IPS-15b (cell line): ENCODE results near the gene KIRREL3.

ENCODE experiments used
- H3K27me3 ChIP-seq: one replicate; pipeline ENCODE4 v1.6.1; 2013; ENCODE audit warnings: low read length; ENCODE audit not compliant: control insufficient read depth, insufficient read depth
- H3K36me3 ChIP-seq: one replicate; pipeline ENCODE4 v1.6.1; 2013; ENCODE audit warnings: low read length; ENCODE audit not compliant: control insufficient read depth, insufficient read depth
- H3K4me1 ChIP-seq: one replicate; pipeline ENCODE4 v1.6.1; 2013; ENCODE audit warnings: mild to moderate bottlenecking, low read length; ENCODE audit not compliant: control insufficient read depth, insufficient read depth
- H3K4me3 ChIP-seq: one replicate; pipeline ENCODE4 v1.5.1; 2013; ENCODE audit warnings: low read depth, low read length
- H3K9ac ChIP-seq: one replicate; pipeline ENCODE4 v1.6.1; 2013; ENCODE audit warnings: low read depth, mild to moderate bottlenecking, low read length
- H3K9me3 ChIP-seq: one replicate; pipeline ENCODE4 v1.6.1; 2013; ENCODE audit warnings: mild to moderate bottlenecking, low read length; ENCODE audit not compliant: control insufficient read depth, insufficient read depth

Gene KIRREL3

GRCh38 chr11:126949066-126949891 lies 51.3 kb downstream of the KIRREL3 start:
- Histone ChIP-seq H3K9me3 (no peaks in the 10 kb centered on the region), H3K4me3 (no peak overlapping the region), H3K9ac (no peak overlapping the region), H3K36me3 (no peaks in the 10 kb centered on the region), H3K27me3 (no peaks in the 10 kb centered on the region), H3K4me1 (no peaks in the 10 kb centered on the region)

- Histone ChIP-seq H3K4me1 (no peaks in the 10 kb centered on the region), H3K9ac (no peak overlapping the region), H3K4me3 (no peak overlapping the region), H3K27me3 (no peaks in the 10 kb centered on the region), H3K36me3 (no peaks in the 10 kb centered on the region), H3K9me3 (no peaks in the 10 kb centered on the region)
Observed at GRCh38 chr11:126948563-126948962, 52.0 kb downstream of the KIRREL3 start.

DNA sequence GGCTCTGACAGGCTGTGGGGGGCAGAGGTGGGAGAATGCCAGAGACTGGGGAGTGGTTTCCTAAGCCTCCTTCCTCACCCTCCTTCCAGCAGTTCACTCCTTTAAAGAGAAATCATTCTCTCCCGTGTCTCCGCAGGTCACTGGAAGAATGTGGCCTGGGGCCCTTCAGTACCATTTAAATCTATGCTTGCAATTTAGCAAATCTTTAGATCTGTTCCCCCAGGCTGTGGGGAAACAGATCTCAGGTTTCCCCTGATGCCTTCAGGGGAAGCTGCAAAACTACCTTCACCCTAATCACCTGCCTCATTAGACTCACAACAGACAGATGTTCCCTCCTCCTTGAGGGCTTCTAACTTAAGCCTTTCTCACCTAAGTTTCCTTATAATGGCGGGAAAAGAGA lies 55.3 kb downstream of the KIRREL3 start:
- H3K27me3 ChIP-seq: no peaks in the 10 kb centered on the region
- no peak overlapping the region for H3K4me3 ChIP-seq
- H3K9ac ChIP-seq: no peak overlapping the region
- H3K36me3 ChIP-seq: no peaks in the 10 kb centered on the region
- H3K9me3 ChIP-seq: no peaks in the 10 kb centered on the region
- no peaks in the 10 kb centered on the region for H3K4me1 ChIP-seq

DNA sequence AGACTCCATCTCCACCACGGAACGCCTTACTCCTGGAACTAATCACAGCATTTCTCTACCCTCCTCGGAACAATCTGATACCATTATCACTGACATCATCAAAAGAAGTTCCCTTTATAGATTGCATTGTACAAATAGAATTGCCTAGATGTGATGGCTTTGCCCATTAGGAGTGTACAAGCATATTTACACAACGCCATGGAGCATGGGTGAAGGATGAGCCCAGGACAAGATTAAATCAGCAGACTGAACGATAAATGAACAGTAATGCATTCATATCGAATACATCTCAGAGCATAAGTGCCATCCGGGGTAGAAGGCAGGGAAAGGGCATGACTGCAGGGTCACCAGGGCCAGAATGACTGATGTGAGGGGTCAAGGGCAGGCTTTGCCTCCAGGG lies 57.3 kb downstream of the KIRREL3 start:
- Histone ChIP-seq H3K36me3 (no peaks in the 10 kb centered on the region), H3K4me3 (no peak overlapping the region), H3K4me1 (no peaks in the 10 kb centered on the region), H3K9ac (no peak overlapping the region), H3K9me3 (no peaks in the 10 kb centered on the region), H3K27me3 (no peaks in the 10 kb centered on the region)

GRCh38 chr11:126942146-126942545 lies 58.4 kb downstream of the KIRREL3 start:
- H3K27me3 ChIP-seq: no peaks in the 10 kb centered on the region
- H3K9me3 ChIP-seq: no peaks in the 10 kb centered on the region
- H3K9ac ChIP-seq: no peak overlapping the region

DNA sequence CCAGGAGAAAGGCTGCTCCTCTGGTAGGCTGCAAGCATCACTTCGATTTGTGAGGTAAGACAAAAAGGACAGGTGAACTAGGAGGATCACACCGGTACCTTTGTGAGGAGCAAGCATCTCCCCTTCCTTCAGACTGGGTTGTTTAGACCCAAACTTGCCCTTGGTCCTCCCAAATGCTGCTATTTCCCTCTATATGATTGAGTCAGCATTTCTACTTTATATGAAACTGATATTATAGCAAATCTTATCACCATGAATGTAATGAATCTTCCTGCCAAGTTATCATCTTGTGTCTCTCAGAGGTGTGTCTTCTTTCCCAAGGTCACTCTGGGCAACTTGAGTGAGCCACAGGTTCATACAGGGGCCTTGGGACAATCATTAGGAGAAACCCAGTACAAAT lies 61.0 kb downstream of the KIRREL3 start:
- no peaks in the 10 kb centered on the region for H3K27me3 ChIP-seq
- H3K36me3 ChIP-seq: no peaks in the 10 kb centered on the region
- no peaks in the 10 kb centered on the region for H3K4me1 ChIP-seq
- H3K9ac ChIP-seq: no peak overlapping the region
- H3K9me3 ChIP-seq: no peaks in the 10 kb centered on the region
- H3K4me3 ChIP-seq: no peak overlapping the region

More at GRCh38 chr11:126942146-126942545, 58.4 kb downstream of the KIRREL3 start:
- Histone ChIP-seq H3K36me3 (no peaks in the 10 kb centered on the region), H3K4me3 (no peak overlapping the region), H3K4me1 (no peaks in the 10 kb centered on the region)

- Histone ChIP-seq H3K36me3 (no peaks in the 10 kb centered on the region), H3K27me3 (no peaks in the 10 kb centered on the region), H3K4me1 (no peaks in the 10 kb centered on the region), H3K4me3 (no peak overlapping the region), H3K9me3 (no peaks in the 10 kb centered on the region), H3K9ac (no peak overlapping the region)
Observed at GRCh38 chr11:126938718-126939117, 61.9 kb downstream of the KIRREL3 start.

GRCh38 chr11:126930091-126930841 lies 70.3 kb downstream of the KIRREL3 start:
- H3K4me1 ChIP-seq: no peaks in the 10 kb centered on the region
- H3K9me3 ChIP-seq: no peaks in the 10 kb centered on the region
- no peak overlapping the region for H3K4me3 ChIP-seq
- H3K36me3 ChIP-seq: no peaks in the 10 kb centered on the region
- no peak overlapping the region for H3K9ac ChIP-seq
- H3K27me3 ChIP-seq: no peaks in the 10 kb centered on the region

DNA sequence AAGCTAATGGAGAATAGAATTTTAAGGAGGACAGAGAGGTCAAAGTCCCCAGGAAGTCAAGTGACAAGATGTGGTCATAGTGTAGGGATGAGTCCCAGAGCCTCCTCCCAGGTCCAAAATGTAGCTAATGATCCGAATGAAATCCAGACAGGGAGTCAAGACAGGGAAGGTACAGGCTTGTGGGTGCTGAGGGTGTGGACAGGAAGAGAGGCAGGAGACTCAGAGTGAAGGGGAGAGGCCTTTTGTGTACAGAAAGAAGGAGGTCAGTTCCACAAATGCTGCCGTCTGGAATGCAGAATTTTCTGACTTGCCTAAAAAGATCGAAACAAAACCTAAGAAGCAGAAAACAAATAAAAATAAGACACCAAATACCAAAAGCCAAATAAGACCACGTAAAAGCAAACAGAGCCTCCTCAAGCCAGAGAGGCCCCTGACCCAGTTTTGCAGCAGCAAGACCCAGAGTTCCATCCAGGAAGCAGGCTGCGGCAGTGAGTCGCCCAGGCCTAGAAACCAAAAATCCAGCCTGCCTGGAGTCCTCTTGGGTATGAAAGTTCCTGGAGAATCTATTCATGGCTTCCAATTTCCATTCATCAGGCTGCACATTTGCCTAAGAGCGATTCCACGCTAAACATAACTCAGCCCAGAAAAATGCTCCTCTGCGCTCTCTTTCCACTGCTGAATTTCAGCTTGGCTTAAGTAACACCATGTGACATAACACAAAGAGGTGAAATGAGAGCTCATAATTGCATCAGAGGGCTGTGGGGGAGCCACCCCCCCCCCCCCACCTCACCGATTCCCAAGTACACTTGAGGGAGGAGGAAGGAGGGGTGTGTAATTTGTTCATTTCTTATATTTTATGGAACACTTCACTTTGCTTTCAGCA lies 71.2 kb downstream of the KIRREL3 start:
- Histone ChIP-seq H3K9me3 (no peaks in the 10 kb centered on the region), H3K4me1 (no peaks in the 10 kb centered on the region), H3K27me3 (no peaks in the 10 kb centered on the region), H3K36me3 (no peaks in the 10 kb centered on the region), H3K4me3 (no peak overlapping the region), H3K9ac (no peak overlapping the region)

- Histone ChIP-seq H3K4me1 (no peaks in the 10 kb centered on the region), H3K4me3 (no peak overlapping the region), H3K36me3 (no peaks in the 10 kb centered on the region), H3K27me3 (no peaks in the 10 kb centered on the region), H3K9me3 (no peaks in the 10 kb centered on the region), H3K9ac (no peak overlapping the region)
Observed at GRCh38 chr11:126927623-126928022, 72.9 kb downstream of the KIRREL3 start.

DNA sequence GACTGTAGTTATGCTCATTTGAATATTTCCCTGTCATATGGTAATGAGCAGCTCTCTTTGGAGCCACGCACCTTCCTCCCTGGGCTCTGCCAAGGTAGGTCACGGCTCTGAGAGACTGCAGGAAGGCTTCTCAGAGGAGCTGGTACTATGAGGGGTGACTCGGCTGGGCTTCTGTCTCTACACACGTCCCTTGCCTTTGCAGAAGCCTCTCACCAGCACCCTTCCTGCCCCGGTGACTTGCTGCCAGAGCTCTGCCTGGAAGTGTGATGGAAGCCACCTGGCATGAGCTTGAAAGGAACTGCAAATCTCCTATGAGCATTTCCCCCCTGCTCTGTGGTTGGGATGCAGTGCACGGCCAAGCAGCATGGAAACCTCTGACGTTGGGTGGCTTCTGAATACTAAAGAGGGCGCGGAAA lies 74.2 kb downstream of the KIRREL3 start:
- Histone ChIP-seq H3K9me3 (no peaks in the 10 kb centered on the region), H3K36me3 (no peaks in the 10 kb centered on the region), H3K27me3 (no peaks in the 10 kb centered on the region), H3K4me3 (no peak overlapping the region), H3K9ac (no peak overlapping the region), H3K4me1 (no peaks in the 10 kb centered on the region)
